ENCODE measurements around the gene ABI3BP.

DNA sequence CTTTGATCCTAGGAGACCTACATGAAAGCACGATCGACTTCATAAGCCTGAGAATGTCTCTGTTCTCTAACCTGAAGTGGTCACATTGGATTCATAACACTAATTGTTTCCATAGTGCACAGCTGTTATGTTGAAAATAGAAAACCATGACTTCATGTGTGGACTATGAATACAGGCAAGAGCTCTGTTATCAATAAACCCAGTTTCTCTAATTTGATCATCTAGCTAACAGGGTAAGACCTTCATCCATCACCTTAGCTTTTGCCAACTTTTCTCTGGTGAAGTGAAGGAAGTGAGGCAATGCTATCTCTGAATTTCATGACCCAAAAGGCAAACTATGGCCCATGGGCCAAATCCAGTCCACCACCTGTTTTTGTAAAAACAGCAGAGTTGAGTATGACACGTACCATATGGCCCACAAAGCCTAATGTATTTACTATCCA, 27.2 kb downstream of the ABI3BP start:
- TF ChIP-seq, protein P1, sequence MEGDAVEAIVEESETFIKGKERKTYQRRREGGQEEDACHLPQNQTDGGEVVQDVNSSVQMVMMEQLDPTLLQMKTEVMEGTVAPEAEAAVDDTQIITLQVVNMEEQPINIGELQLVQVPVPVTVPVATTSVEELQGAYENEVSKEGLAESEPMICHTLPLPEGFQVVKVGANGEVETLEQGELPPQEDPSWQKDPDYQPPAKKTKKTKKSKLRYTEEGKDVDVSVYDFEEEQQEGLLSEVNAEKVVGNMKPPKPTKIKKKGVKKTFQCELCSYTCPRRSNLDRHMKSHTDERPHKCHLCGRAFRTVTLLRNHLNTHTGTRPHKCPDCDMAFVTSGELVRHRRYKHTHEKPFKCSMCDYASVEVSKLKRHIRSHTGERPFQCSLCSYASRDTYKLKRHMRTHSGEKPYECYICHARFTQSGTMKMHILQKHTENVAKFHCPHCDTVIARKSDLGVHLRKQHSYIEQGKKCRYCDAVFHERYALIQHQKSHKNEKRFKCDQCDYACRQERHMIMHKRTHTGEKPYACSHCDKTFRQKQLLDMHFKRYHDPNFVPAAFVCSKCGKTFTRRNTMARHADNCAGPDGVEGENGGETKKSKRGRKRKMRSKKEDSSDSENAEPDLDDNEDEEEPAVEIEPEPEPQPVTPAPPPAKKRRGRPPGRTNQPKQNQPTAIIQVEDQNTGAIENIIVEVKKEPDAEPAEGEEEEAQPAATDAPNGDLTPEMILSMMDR (conservative IDR thresholded peaks at IDR 0.05; ENCODE audit: low read length), result no peak
- no peak for TF ChIP-seq EZH2phosphoT487 (IDR thresholded peaks at IDR 0.05; ENCODE audit: borderline replicate concordance)

Measured in Loucy (cell line).